Tibial nerve (tissue), 4 donors: Measurements from ENCODE around the gene MAN2A1. TPM values are rescaled to one million over a fixed set of nuclear protein-coding genes. Genes with fewer than 3 reads are reported as not detected.
A peak's percentile ranks its signal among the peaks of the same experiment; 100 is the strongest.

Experiments
- DNase-seq, 2 donors: peaks; one replicate each; pipeline ENCODE4 v3.0.0-alpha.2; 2019; ENCODE audit warnings: low spot score in 2 of 2
- H3K27ac ChIP-seq, 4 donors: fragments of 200-600 bp; sonication (generic) in 3 of 4; one replicate each; pipeline ENCODE4 v1.5.1; 2017 to 2019; ENCODE audit warnings: mild to moderate bottlenecking in 1 of 4
- H3K27me3 ChIP-seq, 2 donors: fragments of 200-600 bp; sonication (generic) in 1 of 2; one replicate each; pipeline versions ENCODE4 v1.5.1 to v1.6.0; 2017 to 2019
- H3K36me3 ChIP-seq, 3 donors: fragments of 200-600 bp; sonication (generic); one replicate each; pipeline ENCODE4 v1.5.1; 2018 to 2019
- H3K4me1 ChIP-seq, 4 donors: fragments of 200-600 bp; sonication (generic) in 3 of 4; one replicate each; pipeline ENCODE4 v1.5.1; 2017 to 2019
- H3K4me3 ChIP-seq, 4 donors: fragments of 200-600 bp; sonication (generic) in 3 of 4; one replicate each; pipeline ENCODE4 v1.5.1; 2017 to 2019; ENCODE audit warnings: mild to moderate bottlenecking in 1 of 4, moderate library complexity in 1 of 4
- H3K9me3 ChIP-seq, 4 donors: fragments of 200-600 bp; sonication (generic) in 3 of 4; one replicate each; pipeline ENCODE4 v1.5.1; 2017 to 2019
- EP300 ChIP-seq, 2 donors: sonication (generic); formaldehyde crosslinking; IDR thresholded peaks; one replicate each; pipeline ENCODE4 v1.6.1; 2017; ENCODE audit warnings: antibody characterized with exemption in 2 of 2, mild to moderate bottlenecking in 1 of 2
- POLR2A ChIP-seq, 2 donors: fragments of 450-650 bp; IDR thresholded peaks; one replicate each; pipeline ENCODE4 v1.6.1; 2017; ENCODE audit warnings: antibody characterized with exemption in 2 of 2, mild to moderate bottlenecking in 2 of 2, moderate library complexity in 2 of 2
- WGBS, 2 donors: methylation state at CpG; one replicate each; pipeline ENCODE4 v1.1.5; 2018; 5-methylcytosine and 5-hydroxymethylcytosine counted together
- total RNA-seq, 4 donors: library from RNA; depleted of rRNA; stranded (reverse); fragments of >200 nt; gene quantifications; one replicate each; pipeline ENCODE4 v1.1.0, GENCODE V29; 2016
- TF ChIP-seq, protein P1 (sequence below), 5 experiments: fragments of 200-600 bp in 3 of 5; fragments of 450-650 bp in 2 of 5; sonication (generic) in 3 of 5; IDR thresholded peaks; one replicate each; pipeline ENCODE4 v1.5.1; 2016 to 2019; ENCODE audit warnings: antibody characterized with exemption in 5 of 5, mild to moderate bottlenecking in 3 of 5, moderate library complexity in 2 of 5

Gene MAN2A1
- total RNA-seq, 4 donors from 2014 or later: 50.0 to 66.0 (median 56.7) TPM

DNA sequence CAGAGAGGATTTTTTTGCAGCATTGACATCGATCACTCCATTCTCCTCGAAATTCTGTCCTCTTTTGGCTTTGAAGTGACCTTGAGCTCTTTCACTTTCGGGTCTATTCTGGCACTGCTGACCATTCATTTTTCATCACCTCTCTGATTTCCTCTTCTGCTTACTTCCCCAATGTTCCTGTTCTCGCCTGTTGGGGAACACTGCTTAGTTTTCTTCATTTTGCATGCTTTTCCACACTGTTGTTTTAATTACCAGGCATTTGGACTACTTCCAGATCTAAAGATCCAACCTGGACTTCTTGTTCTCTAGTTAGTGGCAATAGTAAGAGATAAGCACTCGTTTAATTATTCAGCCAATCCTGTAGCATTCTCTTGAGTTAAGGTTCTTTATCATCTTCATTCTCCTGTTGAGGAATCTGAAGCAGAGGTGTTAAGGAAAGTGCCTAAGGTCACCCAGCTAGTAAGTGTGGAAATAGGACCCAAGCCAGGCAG, 53.4 kb downstream of the MAN2A1 start:
- Histone ChIP-seq H3K9me3 (no peaks in the 10 kb centered on the region), H3K4me3 (no peak overlapping the region), H3K36me3 (no peaks in the 10 kb centered on the region), H3K4me1 (peaks cover 0 to 44% (median 25%) of the 10 kb centered on the region in 4 donors), H3K27me3 (no peaks in the 10 kb centered on the region), H3K27ac (peak overlapping the region in 2 of 4 donors; percentile 4 to 50)
- 84 to 85% methylated on average over 5 of the region's 5 CpGs for WGBS, 2 donors
- no peak for DNase-seq
- TF ChIP-seq, protein P1, sequence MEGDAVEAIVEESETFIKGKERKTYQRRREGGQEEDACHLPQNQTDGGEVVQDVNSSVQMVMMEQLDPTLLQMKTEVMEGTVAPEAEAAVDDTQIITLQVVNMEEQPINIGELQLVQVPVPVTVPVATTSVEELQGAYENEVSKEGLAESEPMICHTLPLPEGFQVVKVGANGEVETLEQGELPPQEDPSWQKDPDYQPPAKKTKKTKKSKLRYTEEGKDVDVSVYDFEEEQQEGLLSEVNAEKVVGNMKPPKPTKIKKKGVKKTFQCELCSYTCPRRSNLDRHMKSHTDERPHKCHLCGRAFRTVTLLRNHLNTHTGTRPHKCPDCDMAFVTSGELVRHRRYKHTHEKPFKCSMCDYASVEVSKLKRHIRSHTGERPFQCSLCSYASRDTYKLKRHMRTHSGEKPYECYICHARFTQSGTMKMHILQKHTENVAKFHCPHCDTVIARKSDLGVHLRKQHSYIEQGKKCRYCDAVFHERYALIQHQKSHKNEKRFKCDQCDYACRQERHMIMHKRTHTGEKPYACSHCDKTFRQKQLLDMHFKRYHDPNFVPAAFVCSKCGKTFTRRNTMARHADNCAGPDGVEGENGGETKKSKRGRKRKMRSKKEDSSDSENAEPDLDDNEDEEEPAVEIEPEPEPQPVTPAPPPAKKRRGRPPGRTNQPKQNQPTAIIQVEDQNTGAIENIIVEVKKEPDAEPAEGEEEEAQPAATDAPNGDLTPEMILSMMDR (IDR thresholded peaks at IDR 0.05): no peak
- no peak for TF ChIP-seq POLR2A (IDR thresholded peaks at IDR 0.05)
- TF ChIP-seq EP300 (IDR thresholded peaks at IDR 0.05): peak in 1 of 2 donors; percentile 24

DNA sequence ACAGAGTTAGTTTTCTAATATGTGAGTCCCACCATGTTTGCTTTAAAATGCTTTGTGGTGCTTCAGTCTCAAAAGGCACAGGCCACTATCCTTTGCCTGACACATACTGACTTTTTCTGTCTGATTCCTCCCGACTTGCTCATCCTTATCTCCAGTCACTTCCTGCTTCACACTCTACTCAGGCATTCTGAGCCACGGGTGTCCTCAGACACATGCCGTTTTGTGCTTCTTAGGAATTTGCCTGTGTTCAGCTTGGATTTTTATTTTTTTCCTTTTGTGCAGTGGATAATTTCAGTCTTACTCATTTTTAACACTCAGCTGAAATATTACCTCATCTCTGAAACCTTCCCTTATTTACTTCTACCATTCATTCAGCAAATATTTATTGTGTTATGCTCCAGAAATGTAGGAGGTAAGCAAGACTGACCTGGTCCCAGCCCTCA, 54.1 kb downstream of the MAN2A1 start:
- H3K27ac ChIP-seq: peak overlapping the region in 2 of 4 donors; percentile 4 to 8
- 26 to 36% methylated on average over 3 of the region's 3 CpGs for WGBS, 2 donors
- no peaks in the 10 kb centered on the region for H3K36me3 ChIP-seq
- peaks cover 0 to 48% (median 25%) of the 10 kb centered on the region in 4 donors for H3K4me1 ChIP-seq
- H3K27me3 ChIP-seq: no peaks in the 10 kb centered on the region
- H3K9me3 ChIP-seq: no peaks in the 10 kb centered on the region
- TF ChIP-seq, protein P1 (IDR thresholded peaks at IDR 0.05): no peak
- no peak for TF ChIP-seq EP300 (IDR thresholded peaks at IDR 0.05)
- no peak for TF ChIP-seq POLR2A (IDR thresholded peaks at IDR 0.05)
- H3K4me3 ChIP-seq: no peak overlapping the region
- no peak for DNase-seq

DNA sequence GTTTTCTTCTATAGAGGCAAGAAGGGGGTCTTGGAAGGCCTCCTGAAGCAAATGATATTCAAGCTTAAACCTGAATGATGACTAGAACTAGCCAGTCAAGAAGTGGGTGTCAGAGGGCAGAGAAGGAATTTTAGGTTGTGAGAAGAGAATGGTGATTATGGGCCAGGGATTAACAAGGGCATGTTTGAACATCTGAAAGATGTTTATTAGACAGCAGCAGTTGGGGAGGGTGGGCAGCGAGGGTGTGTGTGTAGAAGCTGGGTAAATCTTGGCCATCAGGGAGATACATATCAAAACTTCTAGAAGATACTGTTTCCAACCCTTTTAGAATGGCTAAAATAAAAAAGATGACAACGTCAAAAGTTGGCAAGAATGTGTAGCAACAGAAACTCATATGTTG, 54.5 kb downstream of the MAN2A1 start:
- Histone ChIP-seq H3K27me3 (no peaks in the 10 kb centered on the region), H3K9me3 (no peaks in the 10 kb centered on the region), H3K4me1 (peaks cover 0 to 50% (median 25%) of the 10 kb centered on the region in 4 donors), H3K4me3 (no peak overlapping the region), H3K27ac (peak overlapping the region in 2 of 4 donors; percentile 4 to 8), H3K36me3 (no peaks in the 10 kb centered on the region)
- no peak for DNase-seq
- TF ChIP-seq, protein P1 (IDR thresholded peaks at IDR 0.05): no peak
- TF ChIP-seq POLR2A (IDR thresholded peaks at IDR 0.05) (no peak), EP300 (IDR thresholded peaks at IDR 0.05) (no peak)
- WGBS, 2 donors: 67 to 72% methylated on average over 2 of the region's 2 CpGs

DNA sequence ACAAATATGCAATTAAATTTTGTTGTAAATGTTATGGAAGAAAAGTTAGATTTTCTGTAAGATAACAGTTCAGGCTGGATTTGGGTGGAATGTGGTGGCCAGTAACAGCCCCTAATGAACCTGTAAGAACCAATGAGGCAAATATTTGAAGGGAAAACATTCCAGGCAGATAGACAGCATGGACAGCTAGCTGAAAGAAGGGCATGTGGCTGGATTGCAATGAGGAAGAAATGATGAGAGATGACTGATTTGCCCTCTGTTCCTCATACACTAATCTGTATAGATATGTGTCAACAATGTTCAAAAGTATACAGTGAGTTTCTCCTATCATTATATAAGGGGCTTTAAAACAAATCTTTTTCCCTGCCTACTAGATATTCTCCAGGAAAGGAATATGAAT, 58.8 kb downstream of the MAN2A1 start:
- no peak for DNase-seq
- Histone ChIP-seq H3K36me3 (no peaks in the 10 kb centered on the region), H3K4me3 (no peak overlapping the region), H3K27me3 (no peaks in the 10 kb centered on the region), H3K27ac (no peak overlapping the region), H3K9me3 (no peaks in the 10 kb centered on the region), H3K4me1 (peaks cover 0 to 16% (median 1%) of the 10 kb centered on the region in 4 donors)
- no peak for TF ChIP-seq POLR2A (IDR thresholded peaks at IDR 0.05)
- TF ChIP-seq, protein P1 (IDR thresholded peaks at IDR 0.05): no peak
- no peak for TF ChIP-seq EP300 (IDR thresholded peaks at IDR 0.05)

DNA sequence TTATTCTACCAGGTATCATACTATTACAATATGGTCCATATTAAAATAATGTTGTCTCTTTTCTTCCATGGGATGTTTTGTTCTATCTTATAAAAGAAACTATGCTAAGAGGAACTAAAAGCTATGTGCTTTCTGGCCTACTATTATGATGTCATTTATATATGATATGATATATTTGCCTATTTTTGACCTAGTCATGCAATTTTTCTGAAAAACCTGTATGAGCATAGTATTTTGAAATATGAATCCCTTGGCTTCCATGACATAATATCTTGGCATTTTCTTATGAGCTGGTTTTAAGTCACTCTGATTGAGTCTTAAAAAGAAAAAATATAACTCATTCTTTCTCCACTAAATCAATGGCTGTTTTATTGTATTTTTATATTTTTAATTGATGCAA, 60.7 kb downstream of the MAN2A1 start:
- Histone ChIP-seq H3K4me3 (no peak overlapping the region), H3K4me1 (peaks cover 0 to 9% (median 0%) of the 10 kb centered on the region in 4 donors), H3K36me3 (no peaks in the 10 kb centered on the region), H3K27ac (no peak overlapping the region), H3K27me3 (no peaks in the 10 kb centered on the region), H3K9me3 (no peaks in the 10 kb centered on the region)
- TF ChIP-seq POLR2A (IDR thresholded peaks at IDR 0.05) (no peak), EP300 (IDR thresholded peaks at IDR 0.05) (no peak)
- TF ChIP-seq, protein P1 (IDR thresholded peaks at IDR 0.05): no peak
- no peak for DNase-seq
